PC-3 (cell line): ENCODE results near the gene BMP7. TPM values are rescaled to one million over a fixed set of nuclear protein-coding genes. Genes with fewer than 3 reads are reported as not detected.

Source experiments
- ATAC-seq: fragments of 200-7000 bp; cut with Tn5 transposase; 2 replicates; pipeline ENCODE4 v1.9.1; 2020; ENCODE audit warnings: mild to moderate bottlenecking, moderate library complexity
- BruUV-seq: library from RNA; stranded (reverse); fragments of 400-500 nt; replicated peaks from 2 replicates; lab custom pipeline; 2021; lab: Mats Ljungman, UMichigan
- CTCF ChIA-PET: fragments of 300-600 bp; sonication (Branson Sonifier 250); formaldehyde crosslinking; loops from one replicate; lab custom pipeline; 2022; ENCODE audit warnings: antibody characterized with exemption; lab: Charles Lee
- POLR2A ChIA-PET: fragments of 300-600 bp; sonication (Branson Sonifier 250); formaldehyde crosslinking; loops from one replicate; lab custom pipeline; 2022; ENCODE audit warnings: antibody characterized with exemption; ENCODE audit not compliant: unreplicated experiment; lab: Charles Lee
- DNase-seq: peaks from one replicate; pipeline ENCODE4 v3.0.0-alpha.2; 2015
- H2AFZ ChIP-seq: fragments of 300-600 bp; sonication (generic); 2 replicates; pipeline ENCODE4 v1.6.0; 2016; ENCODE audit warnings: antibody characterized with exemption, low read length
- H3F3A ChIP-seq: fragments of 300-600 bp; sonication (generic); one replicate; pipeline ENCODE4 v1.6.0; 2017; ENCODE audit warnings: antibody characterized with exemption, low read length, control low read depth, mild to moderate bottlenecking; ENCODE audit not compliant: unreplicated experiment
- H3K27ac ChIP-seq: fragments of 300-600 bp; sonication (generic); 2 replicates; pipeline ENCODE4 v1.5.1; 2016; ENCODE audit warnings: mild to moderate bottlenecking, low read length
- H3K27me3 ChIP-seq: fragments of 300-600 bp; sonication (generic); 2 replicates; pipeline ENCODE4 v1.6.1; 2016; ENCODE audit warnings: low read length, mixed read lengths
- H3K36me3 ChIP-seq: fragments of 300-600 bp; sonication (generic); 2 replicates; pipeline ENCODE4 v1.6.1; 2016; ENCODE audit warnings: low read depth, mixed run types, low read length, mixed read lengths
- H3K4me1 ChIP-seq: fragments of 300-600 bp; sonication (generic); 2 replicates; pipeline ENCODE4 v1.5.1; 2016; ENCODE audit warnings: low read length; ENCODE audit not compliant: insufficient read depth
- H3K4me2 ChIP-seq: fragments of 300-600 bp; sonication (generic); 2 replicates; pipeline ENCODE4 v1.6.0; 2016; ENCODE audit warnings: low read length
- H3K4me3 ChIP-seq: fragments of 300-600 bp; sonication (generic); 2 replicates; pipeline ENCODE4 v1.5.1; 2016; ENCODE audit warnings: mild to moderate bottlenecking, low read length, mixed read lengths
- H3K79me2 ChIP-seq: fragments of 300-600 bp; sonication (generic); 2 replicates; pipeline ENCODE4 v1.6.1; 2017; ENCODE audit warnings: low read length, mixed read lengths
- H3K9ac ChIP-seq: fragments of 300-600 bp; sonication (generic); 2 replicates; pipeline ENCODE4 v1.6.0; 2016; ENCODE audit warnings: mild to moderate bottlenecking, low read length
- H3K9me2 ChIP-seq: fragments of 300-600 bp; sonication (generic); replicated peaks from 2 replicates; pipeline ENCODE4 v1.6.1; 2016; ENCODE audit warnings: mixed run types, low read length, mixed read lengths
- H3K9me3 ChIP-seq: fragments of 300-600 bp; sonication (generic); 2 replicates; pipeline ENCODE4 v1.6.1; 2016; ENCODE audit warnings: low read length, mixed read lengths
- H4K20me1 ChIP-seq: fragments of 300-600 bp; sonication (generic); 2 replicates; pipeline ENCODE4 v1.6.1; 2016; ENCODE audit warnings: low read length, mixed read lengths
- CTCF ChIP-seq: fragments of 300-600 bp; sonication (generic); conservative IDR thresholded peaks from 2 replicates; pipeline ENCODE4 v1.5.1; 2017; ENCODE audit warnings: antibody characterized with exemption, low read depth, mild to moderate bottlenecking, low read length
- EZH2 ChIP-seq: fragments of 300-600 bp; sonication (generic); IDR thresholded peaks from one replicate; pipeline ENCODE4 v1.6.1; 2017; ENCODE audit warnings: antibody characterized with exemption, mild to moderate bottlenecking, low read length; ENCODE audit not compliant: unreplicated experiment
- EZH2phosphoT487 ChIP-seq: fragments of 300-600 bp; sonication (generic); IDR thresholded peaks from 2 replicates; pipeline ENCODE4 v1.6.1; 2018; ENCODE audit warnings: mild to moderate bottlenecking, antibody characterized with exemption, low read length, borderline replicate concordance
- intact Hi-C: fragments of 100-400 bp; cut with micrococcal nuclease; formaldehyde crosslinking; loops from 2 replicates; pipeline ENCODE4 v1.9.0; 2023
- total RNA-seq: library from RNA; depleted of rRNA; stranded (reverse); fragments of >200 nt; gene quantifications from 2 replicates; pipeline ENCODE4 v1.2.3, GENCODE V29; 2014

Gene BMP7
- total RNA-seq, 1 experiment from 2014 or later = not detected

GRCh38 chr20:57197352-57198131, 68.9 kb downstream of the BMP7 start:
- DNase-seq = no peak
- Histone ChIP-seq H3K27me3 (peaks cover 20% of the 10 kb centered on the region; the same call in 1 of the 2 replicates), H4K20me1 (no peaks in the 10 kb centered on the region), H2AFZ (no peak overlapping the region), H3K79me2 (no peaks in the 10 kb centered on the region), H3K9me2 (no peaks in the 10 kb centered on the region), H3K4me3 (no peak overlapping the region), H3K9ac (no peak overlapping the region), H3K4me1 (no peaks in the 10 kb centered on the region), H3K27ac (no peak overlapping the region), H3K36me3 (no peaks in the 10 kb centered on the region), H3K4me2 (no peak overlapping the region), H3K9me3 (no peaks in the 10 kb centered on the region), H3F3A (no peaks in the 10 kb centered on the region)
- ATAC-seq = no peak
- intact Hi-C loops = no loop called here
- POLR2A ChIA-PET = no interaction called here
- TF ChIP-seq EZH2 = no peak
- TF ChIP-seq CTCF = no peak
- no peak for TF ChIP-seq EZH2phosphoT487
- no TSS peak for BruUV-seq
- CTCF ChIA-PET = no interaction called here

- H3K27me3 ChIP-seq = peaks cover 20% of the 10 kb centered on the region; the same call in 1 of the 2 replicates
- no peak overlapping the region for H3K4me2 ChIP-seq
- intact Hi-C loops = no loop called here
- ChIA-PET POLR2A (no interaction called here), CTCF (no interaction called here)
- no peak overlapping the region for H3K9ac ChIP-seq
- no peaks in the 10 kb centered on the region for H3K79me2 ChIP-seq
- TF ChIP-seq CTCF (no peak), EZH2phosphoT487 (no peak), EZH2 (no peak)
- DNase-seq (no peak), ATAC-seq (no peak)
- no peaks in the 10 kb centered on the region for H3K9me2 ChIP-seq
- no peaks in the 10 kb centered on the region for H3K36me3 ChIP-seq
- H3K4me1 ChIP-seq = peaks cover 8% of the 10 kb centered on the region
- no peak overlapping the region for H2AFZ ChIP-seq
- no peaks in the 10 kb centered on the region for H3F3A ChIP-seq
- no peak overlapping the region for H3K4me3 ChIP-seq
- H4K20me1 ChIP-seq = no peaks in the 10 kb centered on the region
- no peak overlapping the region for H3K27ac ChIP-seq
- no TSS peak for BruUV-seq
- H3K9me3 ChIP-seq = no peaks in the 10 kb centered on the region
These were observed 70.9 kb downstream of the BMP7 start for GRCh38 chr20:57195469-57196100.

- H3K9ac ChIP-seq = no peak overlapping the region
- no peak overlapping the region for H3K27ac ChIP-seq
- H3K9me3 ChIP-seq = no peaks in the 10 kb centered on the region
- H2AFZ ChIP-seq = no peak overlapping the region
- H3K4me2 ChIP-seq = no peak overlapping the region
- ATAC-seq (no peak), DNase-seq (no peak)
- H3K4me3 ChIP-seq = no peak overlapping the region
- H3K9me2 ChIP-seq = no peaks in the 10 kb centered on the region
- H3K27me3 ChIP-seq = peaks cover 20% of the 10 kb centered on the region; the same call in 1 of the 2 replicates
- CTCF ChIA-PET = no interaction called here
- POLR2A ChIA-PET = no interaction called here
- intact Hi-C loops = no loop called here
- H3K4me1 ChIP-seq = peaks cover 9% of the 10 kb centered on the region
- no TSS peak for BruUV-seq
- H3K36me3 ChIP-seq = no peaks in the 10 kb centered on the region
- H3F3A ChIP-seq = no peaks in the 10 kb centered on the region
- H3K79me2 ChIP-seq = no peaks in the 10 kb centered on the region
- H4K20me1 ChIP-seq = no peaks in the 10 kb centered on the region
- no peak for TF ChIP-seq EZH2
- no peak for TF ChIP-seq EZH2phosphoT487
These were observed 71.4 kb downstream of the BMP7 start for GRCh38 chr20:57195023-57195422.
